ENCODE results near the gene AUTS2.

GRCh38 chr7:70239918-70240317 lies 641.6 kb downstream of the AUTS2 start:
- TF ChIP-seq, protein P1, sequence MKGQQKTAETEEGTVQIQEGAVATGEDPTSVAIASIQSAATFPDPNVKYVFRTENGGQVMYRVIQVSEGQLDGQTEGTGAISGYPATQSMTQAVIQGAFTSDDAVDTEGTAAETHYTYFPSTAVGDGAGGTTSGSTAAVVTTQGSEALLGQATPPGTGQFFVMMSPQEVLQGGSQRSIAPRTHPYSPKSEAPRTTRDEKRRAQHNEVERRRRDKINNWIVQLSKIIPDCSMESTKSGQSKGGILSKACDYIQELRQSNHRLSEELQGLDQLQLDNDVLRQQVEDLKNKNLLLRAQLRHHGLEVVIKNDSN (CRISPR knock-in tag; IDR thresholded peaks at IDR 0.05): no peak
- TF ChIP-seq, protein P2, sequence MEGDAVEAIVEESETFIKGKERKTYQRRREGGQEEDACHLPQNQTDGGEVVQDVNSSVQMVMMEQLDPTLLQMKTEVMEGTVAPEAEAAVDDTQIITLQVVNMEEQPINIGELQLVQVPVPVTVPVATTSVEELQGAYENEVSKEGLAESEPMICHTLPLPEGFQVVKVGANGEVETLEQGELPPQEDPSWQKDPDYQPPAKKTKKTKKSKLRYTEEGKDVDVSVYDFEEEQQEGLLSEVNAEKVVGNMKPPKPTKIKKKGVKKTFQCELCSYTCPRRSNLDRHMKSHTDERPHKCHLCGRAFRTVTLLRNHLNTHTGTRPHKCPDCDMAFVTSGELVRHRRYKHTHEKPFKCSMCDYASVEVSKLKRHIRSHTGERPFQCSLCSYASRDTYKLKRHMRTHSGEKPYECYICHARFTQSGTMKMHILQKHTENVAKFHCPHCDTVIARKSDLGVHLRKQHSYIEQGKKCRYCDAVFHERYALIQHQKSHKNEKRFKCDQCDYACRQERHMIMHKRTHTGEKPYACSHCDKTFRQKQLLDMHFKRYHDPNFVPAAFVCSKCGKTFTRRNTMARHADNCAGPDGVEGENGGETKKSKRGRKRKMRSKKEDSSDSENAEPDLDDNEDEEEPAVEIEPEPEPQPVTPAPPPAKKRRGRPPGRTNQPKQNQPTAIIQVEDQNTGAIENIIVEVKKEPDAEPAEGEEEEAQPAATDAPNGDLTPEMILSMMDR (IDR thresholded peaks at IDR 0.05 in 2 of 3, conservative IDR thresholded peaks at IDR 0.05 in 1 of 3; ENCODE audit: insufficient read depth in 2 of 3, low read depth in 1 of 3, low read length in 3 of 3): no peak
